IMR-90 (cell line): ENCODE measurements around the gene XKRX. TPM values are rescaled to one million over a fixed set of nuclear protein-coding genes. Genes with fewer than 3 reads are reported as not detected.

Source experiments
- ATAC-seq: fragments of 200-7000 bp; cut with Tn5 transposase; 2 replicates; pipeline ENCODE4 v1.9.1; 2020; ENCODE audit warnings: low read depth, mild to moderate bottlenecking, moderate library complexity
- BruUV-seq: library from RNA; stranded (reverse); fragments of 400-500 nt; replicated peaks from 2 replicates; lab custom pipeline; 2021; lab: Mats Ljungman, UMichigan
- CTCF ChIA-PET: fragments of 300-600 bp; formaldehyde crosslinking; extraction: SDS; loops from one replicate; lab custom pipeline; 2021; ENCODE audit warnings: antibody characterized with exemption; lab: Yijun Ruan, JAX
- POLR2A ChIA-PET: fragments of 300-600 bp; sonication (Branson Sonifier 250); formaldehyde crosslinking; loops from one replicate; lab custom pipeline; 2022; ENCODE audit warnings: antibody characterized with exemption; ENCODE audit not compliant: unreplicated experiment; lab: Charles Lee
- DNase-seq: peaks from one replicate; pipeline ENCODE4 v3.0.0; 2013
- H2AFZ ChIP-seq: replicated peaks from 2 replicates; pipeline ENCODE3; 2013; ENCODE audit warnings: low read length, mild to moderate bottlenecking; ENCODE audit not compliant: poor library complexity
- H2AK5ac ChIP-seq: 2 replicates; pipeline ENCODE4 v1.6.1; 2013; ENCODE audit warnings: low read depth, low read length, inconsistent platforms
- H2AK9ac ChIP-seq: replicated peaks from 2 replicates; pipeline ENCODE3; 2013; ENCODE audit warnings: mild to moderate bottlenecking, low read depth, low read length, moderate library complexity; ENCODE audit not compliant: poor library complexity
- H2BK120ac ChIP-seq: 2 replicates; pipeline ENCODE4 v1.6.1; 2013; ENCODE audit warnings: low read depth, low read length, inconsistent platforms
- H2BK15ac ChIP-seq: 3 replicates; pipeline ENCODE4 v1.6.1; 2013; ENCODE audit warnings: low read depth, low read length, inconsistent platforms
- H2BK20ac ChIP-seq: 2 replicates; pipeline ENCODE4 v1.6.1; 2013; ENCODE audit warnings: low read depth, mild to moderate bottlenecking, inconsistent platforms, low read length, moderate library complexity
- H2BK5ac ChIP-seq: 2 replicates; pipeline ENCODE4 v1.6.1; 2013; ENCODE audit warnings: mild to moderate bottlenecking, low read depth, low read length, inconsistent platforms; ENCODE audit not compliant: poor library complexity, severe bottlenecking
- H3K14ac ChIP-seq: replicated peaks from 2 replicates; pipeline ENCODE4 v1.6.1; 2013; ENCODE audit warnings: low read depth, low read length, inconsistent platforms
- H3K18ac ChIP-seq: 2 replicates; pipeline ENCODE4 v1.6.1; 2013; ENCODE audit warnings: low read depth, low read length, control low read depth
- H3K23ac ChIP-seq: 2 replicates; pipeline ENCODE4 v1.6.1; 2013; ENCODE audit warnings: low read depth, low read length, inconsistent platforms
- H3K27ac ChIP-seq: 2 replicates; pipeline ENCODE4 v1.5.1; 2013; ENCODE audit warnings: mild to moderate bottlenecking, control low read depth, low read length; ENCODE audit not compliant: insufficient read depth
- H3K27me3 ChIP-seq: 2 replicates; pipeline ENCODE4 v1.6.1; 2013; ENCODE audit warnings: low read length; ENCODE audit not compliant: control insufficient read depth, insufficient read depth
- H3K36me3 ChIP-seq: 2 replicates; pipeline ENCODE4 v1.6.1; 2013; ENCODE audit warnings: low read length, mixed read lengths; ENCODE audit not compliant: control insufficient read depth, insufficient read depth
- H3K4ac ChIP-seq: 2 replicates; pipeline ENCODE4 v1.6.1; 2013; ENCODE audit warnings: low read depth, low read length, inconsistent platforms
- H3K4me1 ChIP-seq: 2 replicates; pipeline ENCODE4 v1.6.1; 2013; ENCODE audit warnings: low read length, mixed read lengths; ENCODE audit not compliant: control insufficient read depth, insufficient read depth
- H3K4me2 ChIP-seq: 2 replicates; pipeline ENCODE4 v1.6.1; 2013; ENCODE audit warnings: low read depth, mild to moderate bottlenecking, control low read depth, low read length, moderate library complexity
- H3K4me3 ChIP-seq: 2 replicates; pipeline ENCODE4 v1.5.1; 2013; ENCODE audit warnings: low read depth, mild to moderate bottlenecking, control low read depth, low read length, moderate library complexity; ENCODE audit not compliant: insufficient read depth
- H3K56ac ChIP-seq: 2 replicates; pipeline ENCODE4 v1.6.1; 2013; ENCODE audit warnings: low read length, inconsistent platforms; ENCODE audit not compliant: insufficient read depth; ENCODE audit errors: extremely low read depth
- H3K79me1 ChIP-seq, 2 experiments: 2 replicates each; pipeline ENCODE4 v1.6.1; 2013; ENCODE audit warnings: low read length in 2 of 2, inconsistent platforms in 1 of 2, low read depth in 1 of 2
- H3K9ac ChIP-seq: 2 replicates; pipeline ENCODE4 v1.6.1; 2013; ENCODE audit warnings: low read depth, low read length, control low read depth
- H3K9me1 ChIP-seq: 2 replicates; pipeline ENCODE4 v1.6.1; 2013; ENCODE audit warnings: low read length, inconsistent platforms; ENCODE audit not compliant: insufficient read depth
- H3K9me3 ChIP-seq: 2 replicates; pipeline ENCODE4 v1.6.1; 2013; ENCODE audit warnings: low read length; ENCODE audit not compliant: control insufficient read depth, insufficient read depth
- H4K20me1 ChIP-seq: 2 replicates; pipeline ENCODE4 v1.6.1; 2013; ENCODE audit warnings: low read length, inconsistent platforms; ENCODE audit not compliant: insufficient read depth
- H4K5ac ChIP-seq: 2 replicates; pipeline ENCODE4 v1.6.1; 2013; ENCODE audit warnings: mild to moderate bottlenecking, low read depth, low read length, control low read depth
- H4K8ac ChIP-seq, 2 experiments: 2 replicates each; pipeline ENCODE4 v1.6.1; 2013; ENCODE audit warnings: low read depth in 2 of 2, low read length in 2 of 2, control low read depth in 1 of 2, inconsistent platforms in 1 of 2
- H4K91ac ChIP-seq: 2 replicates; pipeline ENCODE4 v1.6.1; 2013; ENCODE audit warnings: low read depth, low read length, inconsistent platforms; ENCODE audit not compliant: insufficient read depth
- CEBPB ChIP-seq: IDR thresholded peaks from 2 replicates; pipeline ENCODE4 v1.6.1; 2012; ENCODE audit warnings: low read depth, low read length, improper control_type of control experiment
- ELK1 ChIP-seq: fragments of 150-350 bp; IDR thresholded peaks from 2 replicates; pipeline ENCODE4 v1.6.1; 2016; ENCODE audit warnings: low read depth, mild to moderate bottlenecking, low read length, moderate library complexity, borderline replicate concordance
- MAFK ChIP-seq: IDR thresholded peaks from 2 replicates; pipeline ENCODE4 v1.6.1; 2012; ENCODE audit warnings: low read depth, low read length, improper control_type of control experiment
- MAZ ChIP-seq: IDR thresholded peaks from 2 replicates; pipeline ENCODE4 v1.6.1; 2012; ENCODE audit warnings: low read depth, mild to moderate bottlenecking, low read length, improper control_type of control experiment, moderate library complexity, borderline replicate concordance
- MXI1 ChIP-seq: IDR thresholded peaks from 2 replicates; pipeline ENCODE4 v1.6.1; 2012; ENCODE audit warnings: low read depth, mild to moderate bottlenecking, low read length, moderate library complexity, borderline replicate concordance
- NFE2L2 ChIP-seq: fragments of 150-350 bp; IDR thresholded peaks from 2 replicates; pipeline ENCODE4 v1.6.1; 2016; ENCODE audit warnings: low read depth, mild to moderate bottlenecking, low read length
- POLR2A ChIP-seq: IDR thresholded peaks from 2 replicates; pipeline ENCODE4 v1.6.1; 2012; ENCODE audit warnings: mild to moderate bottlenecking, low read depth, low read length
- RAD21 ChIP-seq: IDR thresholded peaks from 2 replicates; pipeline ENCODE4 v1.6.1; 2012; ENCODE audit warnings: low read length, improper control_type of control experiment
- RCOR1 ChIP-seq: IDR thresholded peaks from 2 replicates; pipeline ENCODE4 v1.6.1; 2012; ENCODE audit warnings: mild to moderate bottlenecking, low read length, improper control_type of control experiment; ENCODE audit not compliant: insufficient replicate concordance
- RFX5 ChIP-seq: IDR thresholded peaks from 2 replicates; pipeline ENCODE4 v1.8.0; 2012; ENCODE audit warnings: low read depth, mild to moderate bottlenecking, low read length, moderate library complexity
- USF2 ChIP-seq: fragments of 150-350 bp; IDR thresholded peaks from 2 replicates; pipeline ENCODE4 v1.6.1; 2017; ENCODE audit warnings: mild to moderate bottlenecking, antibody characterized with exemption, low read length, low read depth
- WGBS, 2 experiments: methylation state at CpG; one replicate each; pipeline versions ENCODE4 v1.1.5 to v1.1.7; 2013; ENCODE audit warnings: missing lambda C conversion rate in 2 of 2; ENCODE audit not compliant: insufficient read length in 1 of 2; ENCODE audit errors: extremely low coverage in 2 of 2; 5-methylcytosine and 5-hydroxymethylcytosine counted together
- dilution Hi-C: fragments of 300-500 bp; cut with HindIII; formaldehyde crosslinking; loops from one replicate; pipeline ENCODE4 v1.14.3; 2018; ENCODE audit warnings: low sequenced_read_pairs; ENCODE audit not compliant: unreplicated experiment
- in situ Hi-C: fragments of 300-500 bp; cut with MboI; formaldehyde crosslinking; loops from 3 replicates; pipeline ENCODE4 v1.14.3; 2019; ENCODE audit warnings: low sequenced_read_pairs, inconsistent platforms, mixed read lengths
- intact Hi-C: fragments of 100-400 bp; cut with micrococcal nuclease; formaldehyde crosslinking; loops from 2 replicates; pipeline ENCODE4 v1.10.0; 2022
- polyA plus RNA-seq, 3 experiments: library from polyadenylated mRNA; depleted of rRNA; stranded (reverse); fragments of >200 nt; gene quantifications; 2 replicates each; pipeline ENCODE4 v1.2.3, GENCODE V29; 2012; ENCODE audit warnings: low replicate concordance in 1 of 3
- total RNA-seq: library from RNA; depleted of rRNA; stranded (reverse); fragments of >200 nt; gene quantifications from 2 replicates; pipeline ENCODE4 v1.2.3, GENCODE V29; 2012

XKRX gene
- total and polyA plus RNA-seq, 2 of the 4 experiments (the other 2 are of a cell fraction): 0.39 to 0.90 TPM

GRCh38 chrX:100904433-100904832 is 24.3 kb downstream of the XKRX start:
- H2AFZ ChIP-seq: no peak overlapping the region
- in situ Hi-C loops: no loop called here
- 60% methylated on average over 1 of the region's 2 CpGs; no CpG with 5 or more reads in 1 of the 2 experiments for WGBS, 2 experiments
- no peak overlapping the region for H2AK5ac ChIP-seq
- CTCF ChIA-PET: no interaction called here
- no peak overlapping the region for H3K18ac ChIP-seq
- no peaks in the 10 kb centered on the region for H3K4me1 ChIP-seq
- no peak overlapping the region for H3K27ac ChIP-seq
- no peak overlapping the region for H3K4ac ChIP-seq
- H3K14ac ChIP-seq: no peak overlapping the region
- no peak overlapping the region for H3K4me3 ChIP-seq
- no peaks in the 10 kb centered on the region for H3K9me1 ChIP-seq
- H3K79me1 ChIP-seq: no peaks in the 10 kb centered on the region
- no peak overlapping the region for H3K4me2 ChIP-seq
- DNase-seq: no peak
- BruUV-seq: no TSS peak
- POLR2A ChIA-PET: no interaction called here
- no peak overlapping the region for H2BK120ac ChIP-seq
- no peak overlapping the region for H4K8ac ChIP-seq
- H2BK20ac ChIP-seq: no peak overlapping the region
- ATAC-seq: no peak
- no peak overlapping the region for H2AK9ac ChIP-seq
- dilution Hi-C loops: no loop called here
- no peaks in the 10 kb centered on the region; the same call in 1 of the 2 replicates for H3K27me3 ChIP-seq
- H2BK5ac ChIP-seq: no peak overlapping the region
- no peak overlapping the region for H3K56ac ChIP-seq
- H2BK15ac ChIP-seq: no peak overlapping the region
- no peak overlapping the region for H4K5ac ChIP-seq
- no peak overlapping the region for H3K23ac ChIP-seq
- intact Hi-C loops: no loop called here
- no peaks in the 10 kb centered on the region for H3K36me3 ChIP-seq
- no peak overlapping the region for H4K91ac ChIP-seq
- no peak overlapping the region for H3K9ac ChIP-seq
- TF ChIP-seq NFE2L2 (no peak), ELK1 (no peak), RAD21 (no peak), MXI1 (no peak), RCOR1 (no peak), POLR2A (no peak), RFX5 (no peak), CEBPB (no peak), MAFK (no peak), MAZ (no peak), USF2 (no peak)
- no peaks in the 10 kb centered on the region for H4K20me1 ChIP-seq
- H3K9me3 ChIP-seq: no peaks in the 10 kb centered on the region
